ENCODE results near the gene PTPN6. TPM values are rescaled to one million over a fixed set of nuclear protein-coding genes. Genes with fewer than 3 reads are reported as not detected.

The PTPN6 gene
- total and polyA plus RNA-seq, 9 of the 15 experiments (the other 6 are each of a cell fraction or from before 2014, with no cell fraction given) = 1.5 to 5.1 (median 3.9) TPM

DNA sequence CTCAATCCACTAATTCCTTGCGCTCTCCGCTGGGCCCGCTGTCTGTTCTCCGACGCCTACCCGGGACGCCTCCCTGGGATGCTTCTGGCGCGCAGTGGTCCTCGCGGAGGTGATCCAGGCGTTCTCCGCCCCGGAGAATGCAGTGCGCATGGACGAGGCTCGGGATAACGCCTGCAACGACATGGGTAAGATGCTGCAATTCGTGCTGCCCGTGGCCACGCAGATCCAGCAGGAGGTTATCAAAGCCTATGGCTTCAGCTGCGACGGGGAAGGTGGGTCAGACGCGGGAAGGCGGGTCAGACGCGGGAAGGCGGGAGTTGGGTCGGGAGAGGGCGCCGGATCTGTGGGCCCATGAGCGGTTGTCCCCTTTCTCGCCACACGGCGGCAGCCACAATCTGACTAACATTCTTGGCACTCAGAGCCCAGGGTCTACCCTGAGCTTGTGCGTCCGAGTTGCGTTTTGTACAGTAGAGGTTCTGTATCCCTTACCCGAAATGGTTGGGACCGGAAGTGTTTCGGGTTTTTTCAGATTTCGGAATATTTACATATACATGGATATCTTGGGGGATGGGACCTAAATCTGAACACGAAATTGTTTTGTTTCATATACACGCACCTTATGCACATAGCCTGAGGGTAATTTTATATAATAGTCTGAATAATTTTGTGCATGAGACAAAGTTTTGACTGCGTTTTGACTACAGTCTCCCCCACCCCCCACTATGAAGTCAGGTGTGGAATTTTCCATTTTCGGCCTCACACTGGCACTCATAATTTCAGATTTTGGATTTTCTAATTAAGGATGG lies 6.6 kb upstream of the PTPN6 start (continued):
- TF ChIP-seq, protein P1, sequence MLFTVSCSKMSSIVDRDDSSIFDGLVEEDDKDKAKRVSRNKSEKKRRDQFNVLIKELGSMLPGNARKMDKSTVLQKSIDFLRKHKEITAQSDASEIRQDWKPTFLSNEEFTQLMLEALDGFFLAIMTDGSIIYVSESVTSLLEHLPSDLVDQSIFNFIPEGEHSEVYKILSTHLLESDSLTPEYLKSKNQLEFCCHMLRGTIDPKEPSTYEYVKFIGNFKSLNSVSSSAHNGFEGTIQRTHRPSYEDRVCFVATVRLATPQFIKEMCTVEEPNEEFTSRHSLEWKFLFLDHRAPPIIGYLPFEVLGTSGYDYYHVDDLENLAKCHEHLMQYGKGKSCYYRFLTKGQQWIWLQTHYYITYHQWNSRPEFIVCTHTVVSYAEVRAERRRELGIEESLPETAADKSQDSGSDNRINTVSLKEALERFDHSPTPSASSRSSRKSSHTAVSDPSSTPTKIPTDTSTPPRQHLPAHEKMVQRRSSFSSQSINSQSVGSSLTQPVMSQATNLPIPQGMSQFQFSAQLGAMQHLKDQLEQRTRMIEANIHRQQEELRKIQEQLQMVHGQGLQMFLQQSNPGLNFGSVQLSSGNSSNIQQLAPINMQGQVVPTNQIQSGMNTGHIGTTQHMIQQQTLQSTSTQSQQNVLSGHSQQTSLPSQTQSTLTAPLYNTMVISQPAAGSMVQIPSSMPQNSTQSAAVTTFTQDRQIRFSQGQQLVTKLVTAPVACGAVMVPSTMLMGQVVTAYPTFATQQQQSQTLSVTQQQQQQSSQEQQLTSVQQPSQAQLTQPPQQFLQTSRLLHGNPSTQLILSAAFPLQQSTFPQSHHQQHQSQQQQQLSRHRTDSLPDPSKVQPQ (CRISPR knock-in tag; IDR thresholded peaks at IDR 0.05; ENCODE audit: borderline replicate concordance) = no peak
- TF ChIP-seq KLF16 (IDR thresholded peaks at IDR 0.05) (0 out of 2 replicates have a peak, but pooled peaks have one; percentile 24), KLF13 (tag; IDR thresholded peaks at IDR 0.05; ENCODE audit: borderline replicate concordance, low read depth) (no peak), KLF6 (CRISPR knock-in tag; IDR thresholded peaks at IDR 0.05; ENCODE audit: borderline replicate concordance) (no peak), TAF15 (IDR thresholded peaks at IDR 0.05; ENCODE audit: low read depth, low read length) (peak; percentile 96), FOXA1 (IDR thresholded peaks at IDR 0.05; ENCODE audit: borderline replicate concordance) (no peak), BDP1 (IDR thresholded peaks at IDR 0.05; ENCODE audit: insufficient read depth, insufficient read length) (no peak), PTBP1 (IDR thresholded peaks at IDR 0.05; ENCODE audit: low read depth, low read length) (peak; percentile 96; the same call in 1 of the 2 replicates), MLX (CRISPR knock-in tag; conservative IDR thresholded peaks at IDR 0.05) (peak in 1 of 2 experiments; percentile 86; a peak in 2 of 4 replicates), HNRNPUL1 (IDR thresholded peaks at IDR 0.05; ENCODE audit: low read length) (no peak; the same call in none of the 2 replicates), GATAD2A (IDR thresholded peaks at IDR 0.05) (no peak), CEBPG (CRISPR knock-in tag; IDR thresholded peaks at IDR 0.05) (no peak), CEBPG (tag; conservative IDR thresholded peaks at IDR 0.05 in 1 of 2, IDR thresholded peaks at IDR 0.05 in 1 of 2) (no peak), CHD1 (IDR thresholded peaks at IDR 0.05; ENCODE audit: low read length) (no peak), TRIM24 (IDR thresholded peaks at IDR 0.05) (0 out of 4 replicates have a peak, but pooled peaks of 1 of the 2 experiments have one; percentile 38), TFAM (CRISPR knock-in tag; conservative IDR thresholded peaks at IDR 0.05) (no peak)
- TF ChIP-seq, protein P2, sequence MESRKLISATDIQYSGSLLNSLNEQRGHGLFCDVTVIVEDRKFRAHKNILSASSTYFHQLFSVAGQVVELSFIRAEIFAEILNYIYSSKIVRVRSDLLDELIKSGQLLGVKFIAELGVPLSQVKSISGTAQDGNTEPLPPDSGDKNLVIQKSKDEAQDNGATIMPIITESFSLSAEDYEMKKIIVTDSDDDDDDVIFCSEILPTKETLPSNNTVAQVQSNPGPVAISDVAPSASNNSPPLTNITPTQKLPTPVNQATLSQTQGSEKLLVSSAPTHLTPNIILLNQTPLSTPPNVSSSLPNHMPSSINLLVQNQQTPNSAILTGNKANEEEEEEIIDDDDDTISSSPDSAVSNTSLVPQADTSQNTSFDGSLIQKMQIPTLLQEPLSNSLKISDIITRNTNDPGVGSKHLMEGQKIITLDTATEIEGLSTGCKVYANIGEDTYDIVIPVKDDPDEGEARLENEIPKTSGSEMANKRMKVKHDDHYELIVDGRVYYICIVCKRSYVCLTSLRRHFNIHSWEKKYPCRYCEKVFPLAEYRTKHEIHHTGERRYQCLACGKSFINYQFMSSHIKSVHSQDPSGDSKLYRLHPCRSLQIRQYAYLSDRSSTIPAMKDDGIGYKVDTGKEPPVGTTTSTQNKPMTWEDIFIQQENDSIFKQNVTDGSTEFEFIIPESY (CRISPR knock-in tag; IDR thresholded peaks at IDR 0.05) = peak; percentile 36; the same call in 1 of the 2 replicates
- TF ChIP-seq, protein P3, sequence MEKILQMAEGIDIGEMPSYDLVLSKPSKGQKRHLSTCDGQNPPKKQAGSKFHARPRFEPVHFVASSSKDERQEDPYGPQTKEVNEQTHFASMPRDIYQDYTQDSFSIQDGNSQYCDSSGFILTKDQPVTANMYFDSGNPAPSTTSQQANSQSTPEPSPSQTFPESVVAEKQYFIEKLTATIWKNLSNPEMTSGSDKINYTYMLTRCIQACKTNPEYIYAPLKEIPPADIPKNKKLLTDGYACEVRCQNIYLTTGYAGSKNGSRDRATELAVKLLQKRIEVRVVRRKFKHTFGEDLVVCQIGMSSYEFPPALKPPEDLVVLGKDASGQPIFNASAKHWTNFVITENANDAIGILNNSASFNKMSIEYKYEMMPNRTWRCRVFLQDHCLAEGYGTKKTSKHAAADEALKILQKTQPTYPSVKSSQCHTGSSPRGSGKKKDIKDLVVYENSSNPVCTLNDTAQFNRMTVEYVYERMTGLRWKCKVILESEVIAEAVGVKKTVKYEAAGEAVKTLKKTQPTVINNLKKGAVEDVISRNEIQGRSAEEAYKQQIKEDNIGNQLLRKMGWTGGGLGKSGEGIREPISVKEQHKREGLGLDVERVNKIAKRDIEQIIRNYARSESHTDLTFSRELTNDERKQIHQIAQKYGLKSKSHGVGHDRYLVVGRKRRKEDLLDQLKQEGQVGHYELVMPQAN (IDR thresholded peaks at IDR 0.05; ENCODE audit: borderline replicate concordance) = no peak
- TF ChIP-seq, protein P4, sequence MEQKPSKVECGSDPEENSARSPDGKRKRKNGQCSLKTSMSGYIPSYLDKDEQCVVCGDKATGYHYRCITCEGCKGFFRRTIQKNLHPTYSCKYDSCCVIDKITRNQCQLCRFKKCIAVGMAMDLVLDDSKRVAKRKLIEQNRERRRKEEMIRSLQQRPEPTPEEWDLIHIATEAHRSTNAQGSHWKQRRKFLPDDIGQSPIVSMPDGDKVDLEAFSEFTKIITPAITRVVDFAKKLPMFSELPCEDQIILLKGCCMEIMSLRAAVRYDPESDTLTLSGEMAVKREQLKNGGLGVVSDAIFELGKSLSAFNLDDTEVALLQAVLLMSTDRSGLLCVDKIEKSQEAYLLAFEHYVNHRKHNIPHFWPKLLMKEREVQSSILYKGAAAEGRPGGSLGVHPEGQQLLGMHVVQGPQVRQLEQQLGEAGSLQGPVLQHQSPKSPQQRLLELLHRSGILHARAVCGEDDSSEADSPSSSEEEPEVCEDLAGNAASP (IDR thresholded peaks at IDR 0.05) = no peak

All from K562 (cell line).